ENCODE measurements around the gene TXNDC11.
"Not testable (repeated sequence)": the region's sequence is repeated elsewhere in the genome, so short reads cannot be mapped to it uniquely, and the experiment has no call there.

DNA sequence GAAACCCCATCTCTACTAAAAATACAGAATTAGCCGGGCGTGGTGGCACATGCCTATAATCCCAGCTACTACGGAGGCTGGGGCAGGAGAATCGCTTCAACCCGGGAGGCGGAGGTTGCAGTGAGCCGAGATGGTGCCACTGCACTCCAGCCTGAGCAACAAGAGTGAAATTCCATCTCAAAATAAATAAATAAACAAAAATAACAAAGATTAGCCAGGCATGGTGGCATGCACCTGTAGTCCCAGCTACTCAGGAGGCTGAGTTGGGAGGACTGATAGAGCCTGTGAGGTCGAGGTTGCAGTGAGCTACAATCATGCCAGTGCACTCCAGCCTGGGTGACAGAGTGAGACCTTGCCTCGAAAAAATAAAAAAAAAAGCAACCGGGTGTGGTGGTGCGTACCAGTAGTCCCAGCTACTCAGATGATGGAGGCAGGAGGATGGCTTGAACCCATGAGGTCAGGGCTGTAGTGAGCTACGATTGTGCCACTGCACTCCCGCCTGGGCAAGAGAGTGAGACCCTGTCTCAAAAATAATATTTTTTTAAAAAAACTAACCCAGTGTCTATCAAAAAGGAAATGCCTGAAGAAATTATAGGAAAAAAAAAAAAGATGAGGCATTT lies 42.4 kb upstream of the TXNDC11 start:
- TF ChIP-seq, protein P1, sequence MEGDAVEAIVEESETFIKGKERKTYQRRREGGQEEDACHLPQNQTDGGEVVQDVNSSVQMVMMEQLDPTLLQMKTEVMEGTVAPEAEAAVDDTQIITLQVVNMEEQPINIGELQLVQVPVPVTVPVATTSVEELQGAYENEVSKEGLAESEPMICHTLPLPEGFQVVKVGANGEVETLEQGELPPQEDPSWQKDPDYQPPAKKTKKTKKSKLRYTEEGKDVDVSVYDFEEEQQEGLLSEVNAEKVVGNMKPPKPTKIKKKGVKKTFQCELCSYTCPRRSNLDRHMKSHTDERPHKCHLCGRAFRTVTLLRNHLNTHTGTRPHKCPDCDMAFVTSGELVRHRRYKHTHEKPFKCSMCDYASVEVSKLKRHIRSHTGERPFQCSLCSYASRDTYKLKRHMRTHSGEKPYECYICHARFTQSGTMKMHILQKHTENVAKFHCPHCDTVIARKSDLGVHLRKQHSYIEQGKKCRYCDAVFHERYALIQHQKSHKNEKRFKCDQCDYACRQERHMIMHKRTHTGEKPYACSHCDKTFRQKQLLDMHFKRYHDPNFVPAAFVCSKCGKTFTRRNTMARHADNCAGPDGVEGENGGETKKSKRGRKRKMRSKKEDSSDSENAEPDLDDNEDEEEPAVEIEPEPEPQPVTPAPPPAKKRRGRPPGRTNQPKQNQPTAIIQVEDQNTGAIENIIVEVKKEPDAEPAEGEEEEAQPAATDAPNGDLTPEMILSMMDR (IDR thresholded peaks at IDR 0.05; ENCODE audit: insufficient read depth, low read length) = not testable (repeated sequence)
- TF ChIP-seq, protein P2, sequence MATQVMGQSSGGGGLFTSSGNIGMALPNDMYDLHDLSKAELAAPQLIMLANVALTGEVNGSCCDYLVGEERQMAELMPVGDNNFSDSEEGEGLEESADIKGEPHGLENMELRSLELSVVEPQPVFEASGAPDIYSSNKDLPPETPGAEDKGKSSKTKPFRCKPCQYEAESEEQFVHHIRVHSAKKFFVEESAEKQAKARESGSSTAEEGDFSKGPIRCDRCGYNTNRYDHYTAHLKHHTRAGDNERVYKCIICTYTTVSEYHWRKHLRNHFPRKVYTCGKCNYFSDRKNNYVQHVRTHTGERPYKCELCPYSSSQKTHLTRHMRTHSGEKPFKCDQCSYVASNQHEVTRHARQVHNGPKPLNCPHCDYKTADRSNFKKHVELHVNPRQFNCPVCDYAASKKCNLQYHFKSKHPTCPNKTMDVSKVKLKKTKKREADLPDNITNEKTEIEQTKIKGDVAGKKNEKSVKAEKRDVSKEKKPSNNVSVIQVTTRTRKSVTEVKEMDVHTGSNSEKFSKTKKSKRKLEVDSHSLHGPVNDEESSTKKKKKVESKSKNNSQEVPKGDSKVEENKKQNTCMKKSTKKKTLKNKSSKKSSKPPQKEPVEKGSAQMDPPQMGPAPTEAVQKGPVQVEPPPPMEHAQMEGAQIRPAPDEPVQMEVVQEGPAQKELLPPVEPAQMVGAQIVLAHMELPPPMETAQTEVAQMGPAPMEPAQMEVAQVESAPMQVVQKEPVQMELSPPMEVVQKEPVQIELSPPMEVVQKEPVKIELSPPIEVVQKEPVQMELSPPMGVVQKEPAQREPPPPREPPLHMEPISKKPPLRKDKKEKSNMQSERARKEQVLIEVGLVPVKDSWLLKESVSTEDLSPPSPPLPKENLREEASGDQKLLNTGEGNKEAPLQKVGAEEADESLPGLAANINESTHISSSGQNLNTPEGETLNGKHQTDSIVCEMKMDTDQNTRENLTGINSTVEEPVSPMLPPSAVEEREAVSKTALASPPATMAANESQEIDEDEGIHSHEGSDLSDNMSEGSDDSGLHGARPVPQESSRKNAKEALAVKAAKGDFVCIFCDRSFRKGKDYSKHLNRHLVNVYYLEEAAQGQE (IDR thresholded peaks at IDR 0.05; ENCODE audit: insufficient replicate concordance, low read depth) = not testable (repeated sequence)
- not testable (repeated sequence) for TF ChIP-seq SPI1 (IDR thresholded peaks at IDR 0.05; ENCODE audit: borderline replicate concordance, low read depth); POLR2AphosphoS5 (IDR thresholded peaks at IDR 0.05; ENCODE audit: low read depth); GABPA (IDR thresholded peaks at IDR 0.05; ENCODE audit: low read depth)

Measured in HL-60 (cell line).